ENCODE data around the gene CHRDL2. TPM values are rescaled to one million over a fixed set of nuclear protein-coding genes. Genes with fewer than 3 reads are reported as not detected.

CHRDL2 gene
- total RNA-seq, 2 experiments from 2014 or later = not detected

DNA sequence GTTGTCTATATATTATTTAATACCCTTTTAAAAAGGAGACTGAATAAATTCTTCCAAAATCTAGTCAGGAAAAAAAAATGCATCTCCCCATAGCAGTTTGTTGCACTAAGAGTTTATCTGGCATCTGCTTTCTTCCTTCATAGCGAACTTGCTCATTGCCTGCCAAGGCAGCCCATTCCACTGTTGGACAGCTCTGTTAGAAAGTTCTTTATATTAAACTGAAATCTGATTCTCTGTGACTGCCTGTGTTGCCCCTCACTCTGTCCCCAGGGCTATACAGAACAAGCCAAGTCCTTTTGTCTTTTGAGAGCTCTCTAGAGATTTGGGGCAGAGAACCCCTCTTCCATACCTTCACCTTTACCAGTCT, 3.3 kb upstream of the CHRDL2 start:
- CTCF ChIA-PET = interaction anchor here (1.0 to 2.5 kb wide), 3 partner anchors 9 to 33 kb away, joined by 3 to 13 read pairs (median 6); no protein-coding TSS in a partner anchor
- H3K36me3 Mint-ChIP-seq (ENCODE audit: low read depth) = no peaks in the 10 kb centered on the region
- POLR2A ChIA-PET = no interaction called here
- ATAC-seq (no peak), DNase-seq (no peak)
- H3K27ac Mint-ChIP-seq = no peak overlapping the region
- peaks cover 49% of the 10 kb centered on the region for H3K27me3 Mint-ChIP-seq
- H3K4me3 Mint-ChIP-seq = no peak overlapping the region
- H3K9me3 Mint-ChIP-seq = no peaks in the 10 kb centered on the region
- intact Hi-C loops (cut with micrococcal nuclease) = no loop called here
- TF ChIP-seq, protein P1, sequence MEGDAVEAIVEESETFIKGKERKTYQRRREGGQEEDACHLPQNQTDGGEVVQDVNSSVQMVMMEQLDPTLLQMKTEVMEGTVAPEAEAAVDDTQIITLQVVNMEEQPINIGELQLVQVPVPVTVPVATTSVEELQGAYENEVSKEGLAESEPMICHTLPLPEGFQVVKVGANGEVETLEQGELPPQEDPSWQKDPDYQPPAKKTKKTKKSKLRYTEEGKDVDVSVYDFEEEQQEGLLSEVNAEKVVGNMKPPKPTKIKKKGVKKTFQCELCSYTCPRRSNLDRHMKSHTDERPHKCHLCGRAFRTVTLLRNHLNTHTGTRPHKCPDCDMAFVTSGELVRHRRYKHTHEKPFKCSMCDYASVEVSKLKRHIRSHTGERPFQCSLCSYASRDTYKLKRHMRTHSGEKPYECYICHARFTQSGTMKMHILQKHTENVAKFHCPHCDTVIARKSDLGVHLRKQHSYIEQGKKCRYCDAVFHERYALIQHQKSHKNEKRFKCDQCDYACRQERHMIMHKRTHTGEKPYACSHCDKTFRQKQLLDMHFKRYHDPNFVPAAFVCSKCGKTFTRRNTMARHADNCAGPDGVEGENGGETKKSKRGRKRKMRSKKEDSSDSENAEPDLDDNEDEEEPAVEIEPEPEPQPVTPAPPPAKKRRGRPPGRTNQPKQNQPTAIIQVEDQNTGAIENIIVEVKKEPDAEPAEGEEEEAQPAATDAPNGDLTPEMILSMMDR (IDR thresholded peaks at IDR 0.05) = no peak
- H3K4me1 Mint-ChIP-seq (ENCODE audit: low read depth) = peaks cover 5% of the 10 kb centered on the region

GRCh38 chr11:74730571-74731260, 510 bp downstream of the CHRDL2 start:
- H3K27ac Mint-ChIP-seq = no peak overlapping the region
- TF ChIP-seq, protein P1 (IDR thresholded peaks at IDR 0.05) = no peak
- intact Hi-C loops (cut with micrococcal nuclease) = no loop called here
- H3K4me1 Mint-ChIP-seq (ENCODE audit: low read depth) = peaks cover 3% of the 10 kb centered on the region
- H3K4me3 Mint-ChIP-seq = no peak overlapping the region
- no peaks in the 10 kb centered on the region for H3K36me3 Mint-ChIP-seq (ENCODE audit: low read depth)
- POLR2A ChIA-PET = interaction anchor here (0.6 kb wide), 1 partner anchor 129 kb away, joined by 3 read pairs; no protein-coding TSS in a partner anchor
- no peak for ATAC-seq
- CTCF ChIA-PET = interaction anchor here (2.7 to 8.8 kb wide), 2 partner anchors 9 to 27 kb away, joined by 18 to 126 read pairs; no protein-coding TSS in a partner anchor
- peaks cover 41% of the 10 kb centered on the region for H3K27me3 Mint-ChIP-seq
- H3K9me3 Mint-ChIP-seq = no peaks in the 10 kb centered on the region
- DNase-seq = no peak

- TF ChIP-seq, protein P1 (IDR thresholded peaks at IDR 0.05) = no peak
- H3K4me3 Mint-ChIP-seq = no peak overlapping the region
- H3K27ac Mint-ChIP-seq = no peak overlapping the region
- ATAC-seq = no peak
- no peak for DNase-seq
- ChIA-PET CTCF (interaction anchor here (2.7 to 8.8 kb wide), 2 partner anchors 10 to 25 kb away, joined by 18 to 126 read pairs; no protein-coding TSS in a partner anchor), POLR2A (no interaction called here)
- H3K9me3 Mint-ChIP-seq = no peaks in the 10 kb centered on the region
- intact Hi-C loops (cut with micrococcal nuclease) = no loop called here
- no peaks in the 10 kb centered on the region for H3K36me3 Mint-ChIP-seq (ENCODE audit: low read depth)
- H3K4me1 Mint-ChIP-seq (ENCODE audit: low read depth) = peaks cover 3% of the 10 kb centered on the region
- H3K27me3 Mint-ChIP-seq = peaks cover 46% of the 10 kb centered on the region
Measured at GRCh38 chr11:74729397-74729796, 1.8 kb downstream of the CHRDL2 start.

- no peak overlapping the region for H3K27ac Mint-ChIP-seq
- H3K9me3 Mint-ChIP-seq = no peaks in the 10 kb centered on the region
- peaks cover 30% of the 10 kb centered on the region for H3K27me3 Mint-ChIP-seq
- no peaks in the 10 kb centered on the region for H3K4me1 Mint-ChIP-seq (ENCODE audit: low read depth)
- peak; percentile 99 for ATAC-seq
- no peak overlapping the region for H3K4me3 Mint-ChIP-seq
- intact Hi-C loops (cut with micrococcal nuclease) = no loop called here
- TF ChIP-seq, protein P1 (IDR thresholded peaks at IDR 0.05) = peak; percentile 74
- ChIA-PET POLR2A (interaction anchor here (1.2 kb wide), 1 partner anchor 21 kb away, joined by 3 read pairs; no protein-coding TSS in a partner anchor), CTCF (interaction anchor here (0.6 to 8.8 kb wide), 26 partner anchors 9 to 340 kb away, joined by 3 to 126 read pairs (median 4); no protein-coding TSS in a partner anchor)
- no peaks in the 10 kb centered on the region for H3K36me3 Mint-ChIP-seq (ENCODE audit: low read depth)
- peak; percentile 68 for DNase-seq
Measured at GRCh38 chr11:74726547-74727182, 4.6 kb downstream of the CHRDL2 start.

GRCh38 chr11:74725701-74726100, 5.5 kb downstream of the CHRDL2 start:
- Mint-ChIP-seq H3K9me3 (no peaks in the 10 kb centered on the region), H3K36me3 (ENCODE audit: low read depth) (no peaks in the 10 kb centered on the region), H3K4me1 (ENCODE audit: low read depth) (no peaks in the 10 kb centered on the region), H3K4me3 (no peak overlapping the region), H3K27ac (no peak overlapping the region), H3K27me3 (peaks cover 26% of the 10 kb centered on the region)
- TF ChIP-seq, protein P1 (IDR thresholded peaks at IDR 0.05) = no peak
- intact Hi-C loops (cut with micrococcal nuclease) = no loop called here
- ChIA-PET CTCF (interaction anchor here (0.8 to 8.8 kb wide), 19 partner anchors 9 to 339 kb away, joined by 3 to 126 read pairs (median 4); no protein-coding TSS in a partner anchor), POLR2A (interaction anchor here (1.0 to 1.2 kb wide), 2 partner anchors 22 to 23 kb away, joined by 3 to 4 read pairs; no protein-coding TSS in a partner anchor)
- ATAC-seq (no peak), DNase-seq (no peak)

Measured in activated CD8-positive, alpha-beta T cell treated with anti-CD3 and anti-CD28 coated beads for 36 hours (primary cell).